H9 (cell line): ENCODE results near the gene ARL4C. TPM values are rescaled to one million over a fixed set of nuclear protein-coding genes. Genes with fewer than 3 reads are reported as not detected.

Experiments
- DNase-seq: peaks from one replicate; pipeline ENCODE4 v3.0.0-alpha.2; 2017
- H2AFZ ChIP-seq: one replicate; pipeline ENCODE4 v1.6.1; 2013; ENCODE audit warnings: mild to moderate bottlenecking, low read length, control low read depth, moderate library complexity
- H2AK5ac ChIP-seq: 2 replicates; pipeline ENCODE4 v1.6.1; 2013; ENCODE audit warnings: low read length, control low read depth, mixed read lengths; ENCODE audit not compliant: insufficient read length
- H2BK120ac ChIP-seq: one replicate; pipeline ENCODE4 v1.6.1; 2013; ENCODE audit warnings: low read depth, mild to moderate bottlenecking, low read length, control low read depth, inconsistent platforms; ENCODE audit not compliant: poor library complexity, severe bottlenecking
- H2BK12ac ChIP-seq: 2 replicates; pipeline ENCODE4 v1.6.1; 2013; ENCODE audit warnings: low read length, control low read depth, mixed read lengths, low read depth; ENCODE audit not compliant: insufficient read length
- H2BK15ac ChIP-seq: 2 replicates; pipeline ENCODE4 v1.6.1; 2013; ENCODE audit warnings: low read depth, low read length, control low read depth
- H2BK20ac ChIP-seq: one replicate; pipeline ENCODE4 v1.6.1; 2013; ENCODE audit warnings: low read depth, mild to moderate bottlenecking, low read length, control low read depth, inconsistent platforms; ENCODE audit not compliant: poor library complexity, severe bottlenecking
- H2BK5ac ChIP-seq: 2 replicates; pipeline ENCODE4 v1.6.1; 2013; ENCODE audit warnings: low read length, control low read depth, mixed read lengths; ENCODE audit not compliant: insufficient read length
- H3K14ac ChIP-seq: 2 replicates; pipeline ENCODE4 v1.6.1; 2013; ENCODE audit warnings: low read length, control low read depth; ENCODE audit not compliant: insufficient read depth
- H3K18ac ChIP-seq: 2 replicates; pipeline ENCODE4 v1.6.1; 2013; ENCODE audit warnings: low read depth, mild to moderate bottlenecking, mixed read lengths, low read length, control low read depth; ENCODE audit not compliant: insufficient read length
- H3K23ac ChIP-seq: 2 replicates; pipeline ENCODE4 v1.6.1; 2013; ENCODE audit warnings: low read length, control low read depth, mixed read lengths, low read depth; ENCODE audit not compliant: insufficient read length
- H3K23me2 ChIP-seq: 2 replicates; pipeline ENCODE4 v1.6.1; 2013; ENCODE audit warnings: low read depth, mild to moderate bottlenecking, mixed read lengths, low read length, control low read depth; ENCODE audit not compliant: insufficient read length, poor library complexity, severe bottlenecking
- H3K27ac ChIP-seq: 2 replicates; pipeline ENCODE4 v1.5.1; 2013; ENCODE audit warnings: low read length, control low read depth, mixed read lengths, low read depth; ENCODE audit not compliant: insufficient read length
- H3K27me3 ChIP-seq: 2 replicates; pipeline ENCODE4 v1.6.1; 2013; ENCODE audit warnings: low read length, control low read depth, inconsistent platforms; ENCODE audit not compliant: insufficient read depth
- H3K4ac ChIP-seq: 2 replicates; pipeline ENCODE4 v1.6.1; 2013; ENCODE audit warnings: low read depth, mild to moderate bottlenecking, control low read depth, inconsistent platforms, low read length, moderate library complexity
- H3K4me1 ChIP-seq: 2 replicates; pipeline ENCODE4 v1.6.1; 2013; ENCODE audit warnings: low read length, control low read depth, inconsistent platforms; ENCODE audit not compliant: insufficient read depth
- H3K4me2 ChIP-seq: 2 replicates; pipeline ENCODE4 v1.6.1; 2013; ENCODE audit warnings: low read length, control low read depth, mixed read lengths; ENCODE audit not compliant: insufficient read length, insufficient read depth
- H3K56ac ChIP-seq: 2 replicates; pipeline ENCODE4 v1.6.1; 2013; ENCODE audit warnings: low read depth, mild to moderate bottlenecking, mixed read lengths, low read length, control low read depth; ENCODE audit not compliant: insufficient read length
- H3K79me1 ChIP-seq: 2 replicates; pipeline ENCODE4 v1.6.1; 2013; ENCODE audit warnings: low read depth, mild to moderate bottlenecking, moderate library complexity, low read length, control low read depth, inconsistent platforms; ENCODE audit not compliant: insufficient read depth, poor library complexity, severe bottlenecking
- H3K79me2 ChIP-seq: 2 replicates; pipeline ENCODE4 v1.6.1; 2013; ENCODE audit warnings: low read length, control low read depth, inconsistent platforms; ENCODE audit not compliant: insufficient read depth
- H3K9ac ChIP-seq: 2 replicates; pipeline ENCODE4 v1.6.1; 2013; ENCODE audit warnings: low read length, control low read depth, mixed read lengths; ENCODE audit not compliant: insufficient read length; ENCODE audit errors: extremely low read depth
- H3K9me3 ChIP-seq: one replicate; pipeline ENCODE4 v1.6.1; 2013; ENCODE audit warnings: low read depth, low read length, inconsistent platforms; ENCODE audit not compliant: control insufficient read depth
- H3T11ph ChIP-seq: one replicate; pipeline ENCODE4 v1.6.1; 2013; ENCODE audit warnings: mild to moderate bottlenecking, low read length, control low read depth, inconsistent platforms
- H4K20me1 ChIP-seq: one replicate; pipeline ENCODE4 v1.6.1; 2013; ENCODE audit not compliant: control insufficient read depth, insufficient read length, insufficient read depth
- H4K5ac ChIP-seq: 2 replicates; pipeline ENCODE4 v1.6.1; 2013; ENCODE audit warnings: low read depth, mild to moderate bottlenecking, mixed read lengths, low read length, control low read depth; ENCODE audit not compliant: insufficient read length
- H4K8ac ChIP-seq: replicated peaks from 2 replicates; pipeline ENCODE4 v1.6.1; 2013; ENCODE audit warnings: low read length, control low read depth, mixed read lengths, low read depth; ENCODE audit not compliant: insufficient read length
- H4K91ac ChIP-seq: 2 replicates; pipeline ENCODE4 v1.6.1; 2013; ENCODE audit warnings: low read depth, mild to moderate bottlenecking, moderate library complexity, mixed read lengths, low read length, control low read depth; ENCODE audit not compliant: insufficient read length
- H3K27ac Mint-ChIP-seq, 3 experiments: 2 replicates in 2 of 3; 3 replicates in 1 of 3; pipeline ENCODE4 v1.8.0; 2020 to 2021; ENCODE audit warnings: mixed read lengths in 3 of 3, mild to moderate bottlenecking in 1 of 3, moderate library complexity in 1 of 3
- H3K27me3 Mint-ChIP-seq: 2 replicates; pipeline ENCODE4 v1.8.0; 2021; ENCODE audit warnings: low read depth, mild to moderate bottlenecking, moderate library complexity, mixed read lengths
- H3K36me3 Mint-ChIP-seq, 3 experiments: 2 replicates in 2 of 3; 3 replicates in 1 of 3; pipeline ENCODE4 v1.8.0; 2020 to 2021; ENCODE audit warnings: low read depth in 3 of 3, mixed read lengths in 3 of 3; ENCODE audit not compliant: insufficient read depth in 1 of 3
- H3K4me1 Mint-ChIP-seq, 2 experiments: 2 replicates each; pipeline ENCODE4 v1.8.0; 2020; ENCODE audit warnings: mixed read lengths in 2 of 2
- H3K4me3 Mint-ChIP-seq, 2 experiments: 2 replicates in 1 of 2; 3 replicates in 1 of 2; pipeline ENCODE4 v1.8.0; 2020 to 2021; ENCODE audit warnings: mild to moderate bottlenecking in 2 of 2, mixed read lengths in 2 of 2, moderate library complexity in 1 of 2
- H3K9me3 Mint-ChIP-seq, 2 experiments: 2 replicates in 1 of 2; 3 replicates in 1 of 2; pipeline ENCODE4 v1.8.0; 2020; ENCODE audit warnings: mild to moderate bottlenecking in 2 of 2, mixed read lengths in 2 of 2, moderate library complexity in 1 of 2
- CTCF ChIP-seq: fragments of 200-600 bp; sonication (generic); conservative IDR thresholded peaks from 3 replicates; pipeline ENCODE4 v1.8.0; 2021; ENCODE audit warnings: antibody characterized with exemption, mild to moderate bottlenecking
- WGBS: extraction: QIAGEN DNeasy Blood & Tissue Kit; methylation state at CpG from one replicate; pipeline ENCODE4 v1.1.7; 2013; ENCODE audit warnings: missing lambda C conversion rate, low lambda C conversion rate, mixed read lengths; ENCODE audit not compliant: insufficient read length; ENCODE audit errors: extremely low coverage; 5-methylcytosine and 5-hydroxymethylcytosine counted together
- total RNA-seq: library from RNA; stranded (reverse); gene quantifications from 2 replicates; pipeline ENCODE4 v1.2.1, GENCODE V29; 2021

Gene ARL4C
- total RNA-seq, 1 experiment from 2014 or later = 12.0 TPM

GRCh38 chr2:234533626-234534025, 36.7 kb upstream of the ARL4C start:
- Histone ChIP-seq H3K23me2 (no peaks in the 10 kb centered on the region), H2BK12ac (no peak overlapping the region), H3K27me3 (no peaks in the 10 kb centered on the region), H2BK20ac (no peak overlapping the region), H2BK15ac (no peak overlapping the region), H3K79me2 (no peaks in the 10 kb centered on the region), H2BK5ac (no peak overlapping the region), H3K4me1 (0 out of 2 replicates have a peak, but pooled peaks cover under 1% of the 10 kb centered on the region), H3K23ac (no peak overlapping the region), H3K79me1 (no peaks in the 10 kb centered on the region), H3K4me2 (no peak overlapping the region), H4K91ac (no peak overlapping the region), H3K56ac (no peak overlapping the region), H2AK5ac (no peak overlapping the region), H4K20me1 (no peaks in the 10 kb centered on the region), H2AFZ (no peak overlapping the region), H3K27ac (no peak overlapping the region), H4K8ac (no peak overlapping the region), H3K9me3 (no peaks in the 10 kb centered on the region), H3T11ph (no peak overlapping the region), H3K4ac (no peak overlapping the region), H3K9ac (no peak overlapping the region), H2BK120ac (no peak overlapping the region), H3K14ac (no peak overlapping the region), H3K18ac (no peak overlapping the region), H4K5ac (no peak overlapping the region)
- no CpG with 5 or more reads among the region's 9 CpGs for WGBS
- peaks cover 13 to 18% of the 10 kb centered on the region in 2 experiments for H3K4me1 Mint-ChIP-seq
- H3K27ac Mint-ChIP-seq = no peak overlapping the region
- H3K36me3 Mint-ChIP-seq = peaks cover 0 to 5% (median 2%) of the 10 kb centered on the region in 3 experiments; a peak in 4 of 7 replicates
- TF ChIP-seq CTCF = no peak
- peaks cover 11 to 14% of the 10 kb centered on the region in 2 experiments; a peak in 4 of 5 replicates for H3K9me3 Mint-ChIP-seq
- no peak overlapping the region for H3K4me3 Mint-ChIP-seq
- peaks cover 4% of the 10 kb centered on the region for H3K27me3 Mint-ChIP-seq
- DNase-seq = no peak
